ENCODE results near the gene UBXN1. TPM values are rescaled to one million over a fixed set of nuclear protein-coding genes. Genes with fewer than 3 reads are reported as not detected.
A peak's percentile ranks its signal among the peaks of the same experiment; 100 is the strongest.

Gene UBXN1
- total and polyA plus RNA-seq, 2 donors from 2014 or later: 89.2 to 139 TPM

DNA sequence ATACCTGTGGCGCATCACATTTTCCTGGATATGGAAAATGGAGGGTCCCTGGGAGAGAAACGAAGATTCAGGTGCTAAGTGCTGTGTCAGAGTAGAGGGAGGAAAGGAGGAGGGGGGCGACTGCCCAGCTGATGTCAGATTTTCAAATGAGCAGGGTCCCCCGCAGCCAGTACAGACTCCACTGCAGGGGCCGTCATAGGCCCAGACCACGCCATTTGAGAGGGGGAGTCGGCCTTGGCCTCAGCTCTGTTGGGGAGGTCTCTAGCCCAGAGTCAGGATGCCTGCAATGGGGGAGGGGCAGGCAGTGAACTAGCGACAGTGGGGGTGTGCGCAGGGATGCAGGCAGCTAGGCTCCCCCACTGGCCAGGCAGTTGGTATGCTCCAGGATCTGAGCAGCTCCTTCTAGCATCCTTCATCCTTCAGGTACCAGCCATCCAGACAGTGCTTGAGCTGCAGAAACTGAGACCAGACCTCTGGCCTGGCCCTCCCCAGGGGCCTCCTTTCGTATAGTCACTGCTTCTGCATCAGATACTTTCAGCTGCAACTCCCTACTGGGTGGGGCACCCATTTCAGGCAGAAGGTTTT lies 28.5 kb upstream of the UBXN1 start, which contains the start of the genes BSCL2 and GNG3:
TSS of gene BSCL2 (minus strand) at position 148 of the 585 bp plus-strand sequence. CDS start 229 bp downstream, outside the sequence.
TSS of gene GNG3 (plus strand) at position 400 of the 585 bp plus-strand sequence. CDS start 620 bp downstream, outside the sequence.
- Histone ChIP-seq H3K4me3 (ENCODE audit: low read length in 3 of 3) (peak within 1 kb of the TSS; percentile 87 to 91 (median 88)), H3K27ac (ENCODE audit: low read depth in 2 of 2, low read length in 2 of 2) (peak within 1 kb of the TSS; percentile 93 to 94), H3K9me3 (ENCODE audit: control insufficient read depth in 2 of 3, insufficient read depth in 1 of 3, low read length in 3 of 3) (no peaks in the 10 kb centered on the region), H3K4me1 (ENCODE audit: control insufficient read depth in 2 of 3, insufficient read depth in 2 of 3, low read depth in 1 of 3, low read length in 3 of 3) (peaks cover 0 to 30% (median 29%) of the 10 kb centered on the region in 3 donors), H3K36me3 (ENCODE audit: control insufficient read depth in 2 of 3, insufficient read depth in 3 of 3, low read length in 3 of 3) (peaks cover 0 to 9% (median 2%) of the 10 kb centered on the region in 3 donors), H3K27me3 (ENCODE audit: control insufficient read depth, insufficient read depth, low read length) (no peaks in the 10 kb centered on the region), H3K9ac (ENCODE audit: low read length in 3 of 3) (peak within 1 kb of the TSS in 2 of 3 donors; percentile 79 to 98)
- intact Hi-C loops (cut with DNase I): no loop called here
- DNase-seq: peak in 4 of 5 donors; percentile 95 to 97 (median 95)
- FAIRE-seq: no peak
- TF ChIP-seq CTCF (IDR thresholded peaks at IDR 0.05; ENCODE audit: borderline replicate concordance, extremely low read depth, insufficient read depth): no peak

GRCh38 chr11:62706850-62707247 lies 28.0 kb upstream of the UBXN1 start:
- intact Hi-C loops (cut with DNase I): no loop called here
- TF ChIP-seq CTCF (IDR thresholded peaks at IDR 0.05; ENCODE audit: borderline replicate concordance, extremely low read depth, insufficient read depth): no peak
- Histone ChIP-seq H3K27ac (ENCODE audit: low read depth in 2 of 2, low read length in 2 of 2) (peak overlapping the region; percentile 93 to 94), H3K27me3 (ENCODE audit: control insufficient read depth, insufficient read depth, low read length) (no peaks in the 10 kb centered on the region), H3K4me1 (ENCODE audit: control insufficient read depth in 2 of 3, insufficient read depth in 2 of 3, low read depth in 1 of 3, low read length in 3 of 3) (peaks cover 0 to 30% (median 29%) of the 10 kb centered on the region in 3 donors), H3K36me3 (ENCODE audit: control insufficient read depth in 2 of 3, insufficient read depth in 3 of 3, low read length in 3 of 3) (peaks cover 0 to 11% (median 2%) of the 10 kb centered on the region in 3 donors), H3K9me3 (ENCODE audit: control insufficient read depth in 2 of 3, insufficient read depth in 1 of 3, low read length in 3 of 3) (no peaks in the 10 kb centered on the region), H3K4me3 (ENCODE audit: low read length in 3 of 3) (peak overlapping the region; percentile 50 to 83 (median 67)), H3K9ac (ENCODE audit: low read length in 3 of 3) (peak overlapping the region in 2 of 3 donors; percentile 79 to 89)
- FAIRE-seq (no peak), DNase-seq (peak in 1 of 5 donors; percentile 68)

- intact Hi-C loops (cut with DNase I): no loop called here
- Histone ChIP-seq H3K4me3 (ENCODE audit: low read length in 3 of 3) (peak overlapping the region; percentile 93 to 98 (median 96)), H3K36me3 (ENCODE audit: control insufficient read depth in 2 of 3, insufficient read depth in 3 of 3, low read length in 3 of 3) (peaks cover 2 to 13% (median 3%) of the 10 kb centered on the region in 3 donors), H3K9me3 (ENCODE audit: control insufficient read depth in 2 of 3, insufficient read depth in 1 of 3, low read length in 3 of 3) (no peaks in the 10 kb centered on the region), H3K4me1 (ENCODE audit: control insufficient read depth in 2 of 3, insufficient read depth in 2 of 3, low read depth in 1 of 3, low read length in 3 of 3) (peaks cover 0 to 30% (median 29%) of the 10 kb centered on the region in 3 donors), H3K27ac (ENCODE audit: low read depth in 2 of 2, low read length in 2 of 2) (peak overlapping the region; percentile 93 to 94), H3K9ac (ENCODE audit: low read length in 3 of 3) (peak overlapping the region; percentile 84 to 97 (median 93)), H3K27me3 (ENCODE audit: control insufficient read depth, insufficient read depth, low read length) (no peaks in the 10 kb centered on the region)
- no peak for TF ChIP-seq CTCF (IDR thresholded peaks at IDR 0.05; ENCODE audit: borderline replicate concordance, extremely low read depth, insufficient read depth)
- no peak for FAIRE-seq
- DNase-seq: peak; percentile 96 to 99 (median 98)
Observed at GRCh38 chr11:62705880-62706849, 27.3 kb upstream of the UBXN1 start.
